H9 (cell line): ENCODE measurements around the gene ZCCHC3. TPM values are rescaled to one million over a fixed set of nuclear protein-coding genes. Genes with fewer than 3 reads are reported as not detected.

Experiments
- DNase-seq: peaks from one replicate; pipeline ENCODE4 v3.0.0-alpha.2; 2017
- H2AFZ ChIP-seq: one replicate; pipeline ENCODE4 v1.6.1; 2013; ENCODE audit warnings: mild to moderate bottlenecking, low read length, control low read depth, moderate library complexity
- H2AK5ac ChIP-seq: 2 replicates; pipeline ENCODE4 v1.6.1; 2013; ENCODE audit warnings: low read length, control low read depth, mixed read lengths; ENCODE audit not compliant: insufficient read length
- H2BK120ac ChIP-seq: one replicate; pipeline ENCODE4 v1.6.1; 2013; ENCODE audit warnings: low read depth, mild to moderate bottlenecking, low read length, control low read depth, inconsistent platforms; ENCODE audit not compliant: poor library complexity, severe bottlenecking
- H2BK12ac ChIP-seq: 2 replicates; pipeline ENCODE4 v1.6.1; 2013; ENCODE audit warnings: low read length, control low read depth, mixed read lengths, low read depth; ENCODE audit not compliant: insufficient read length
- H2BK15ac ChIP-seq: 2 replicates; pipeline ENCODE4 v1.6.1; 2013; ENCODE audit warnings: low read depth, low read length, control low read depth
- H2BK20ac ChIP-seq: one replicate; pipeline ENCODE4 v1.6.1; 2013; ENCODE audit warnings: low read depth, mild to moderate bottlenecking, low read length, control low read depth, inconsistent platforms; ENCODE audit not compliant: poor library complexity, severe bottlenecking
- H2BK5ac ChIP-seq: 2 replicates; pipeline ENCODE4 v1.6.1; 2013; ENCODE audit warnings: low read length, control low read depth, mixed read lengths; ENCODE audit not compliant: insufficient read length
- H3K14ac ChIP-seq: 2 replicates; pipeline ENCODE4 v1.6.1; 2013; ENCODE audit warnings: low read length, control low read depth; ENCODE audit not compliant: insufficient read depth
- H3K18ac ChIP-seq: 2 replicates; pipeline ENCODE4 v1.6.1; 2013; ENCODE audit warnings: low read depth, mild to moderate bottlenecking, mixed read lengths, low read length, control low read depth; ENCODE audit not compliant: insufficient read length
- H3K23ac ChIP-seq: 2 replicates; pipeline ENCODE4 v1.6.1; 2013; ENCODE audit warnings: low read length, control low read depth, mixed read lengths, low read depth; ENCODE audit not compliant: insufficient read length
- H3K23me2 ChIP-seq: 2 replicates; pipeline ENCODE4 v1.6.1; 2013; ENCODE audit warnings: low read depth, mild to moderate bottlenecking, mixed read lengths, low read length, control low read depth; ENCODE audit not compliant: insufficient read length, poor library complexity, severe bottlenecking
- H3K27ac ChIP-seq: 2 replicates; pipeline ENCODE4 v1.5.1; 2013; ENCODE audit warnings: low read length, control low read depth, mixed read lengths, low read depth; ENCODE audit not compliant: insufficient read length
- H3K27me3 ChIP-seq: 2 replicates; pipeline ENCODE4 v1.6.1; 2013; ENCODE audit warnings: low read length, control low read depth, inconsistent platforms; ENCODE audit not compliant: insufficient read depth
- H3K4ac ChIP-seq: 2 replicates; pipeline ENCODE4 v1.6.1; 2013; ENCODE audit warnings: low read depth, mild to moderate bottlenecking, control low read depth, inconsistent platforms, low read length, moderate library complexity
- H3K4me1 ChIP-seq: 2 replicates; pipeline ENCODE4 v1.6.1; 2013; ENCODE audit warnings: low read length, control low read depth, inconsistent platforms; ENCODE audit not compliant: insufficient read depth
- H3K4me2 ChIP-seq: 2 replicates; pipeline ENCODE4 v1.6.1; 2013; ENCODE audit warnings: low read length, control low read depth, mixed read lengths; ENCODE audit not compliant: insufficient read length, insufficient read depth
- H3K56ac ChIP-seq: 2 replicates; pipeline ENCODE4 v1.6.1; 2013; ENCODE audit warnings: low read depth, mild to moderate bottlenecking, mixed read lengths, low read length, control low read depth; ENCODE audit not compliant: insufficient read length
- H3K79me1 ChIP-seq: 2 replicates; pipeline ENCODE4 v1.6.1; 2013; ENCODE audit warnings: low read depth, mild to moderate bottlenecking, moderate library complexity, low read length, control low read depth, inconsistent platforms; ENCODE audit not compliant: insufficient read depth, poor library complexity, severe bottlenecking
- H3K79me2 ChIP-seq: 2 replicates; pipeline ENCODE4 v1.6.1; 2013; ENCODE audit warnings: low read length, control low read depth, inconsistent platforms; ENCODE audit not compliant: insufficient read depth
- H3K9ac ChIP-seq: 2 replicates; pipeline ENCODE4 v1.6.1; 2013; ENCODE audit warnings: low read length, control low read depth, mixed read lengths; ENCODE audit not compliant: insufficient read length; ENCODE audit errors: extremely low read depth
- H3K9me3 ChIP-seq: one replicate; pipeline ENCODE4 v1.6.1; 2013; ENCODE audit warnings: low read depth, low read length, inconsistent platforms; ENCODE audit not compliant: control insufficient read depth
- H3T11ph ChIP-seq: one replicate; pipeline ENCODE4 v1.6.1; 2013; ENCODE audit warnings: mild to moderate bottlenecking, low read length, control low read depth, inconsistent platforms
- H4K20me1 ChIP-seq: one replicate; pipeline ENCODE4 v1.6.1; 2013; ENCODE audit not compliant: control insufficient read depth, insufficient read length, insufficient read depth
- H4K5ac ChIP-seq: 2 replicates; pipeline ENCODE4 v1.6.1; 2013; ENCODE audit warnings: low read depth, mild to moderate bottlenecking, mixed read lengths, low read length, control low read depth; ENCODE audit not compliant: insufficient read length
- H4K8ac ChIP-seq: replicated peaks from 2 replicates; pipeline ENCODE4 v1.6.1; 2013; ENCODE audit warnings: low read length, control low read depth, mixed read lengths, low read depth; ENCODE audit not compliant: insufficient read length
- H4K91ac ChIP-seq: 2 replicates; pipeline ENCODE4 v1.6.1; 2013; ENCODE audit warnings: low read depth, mild to moderate bottlenecking, moderate library complexity, mixed read lengths, low read length, control low read depth; ENCODE audit not compliant: insufficient read length
- H3K27ac Mint-ChIP-seq, 3 experiments: 2 replicates in 2 of 3; 3 replicates in 1 of 3; pipeline ENCODE4 v1.8.0; 2020 to 2021; ENCODE audit warnings: mixed read lengths in 3 of 3, mild to moderate bottlenecking in 1 of 3, moderate library complexity in 1 of 3
- H3K27me3 Mint-ChIP-seq: 2 replicates; pipeline ENCODE4 v1.8.0; 2021; ENCODE audit warnings: low read depth, mild to moderate bottlenecking, moderate library complexity, mixed read lengths
- H3K36me3 Mint-ChIP-seq, 3 experiments: 2 replicates in 2 of 3; 3 replicates in 1 of 3; pipeline ENCODE4 v1.8.0; 2020 to 2021; ENCODE audit warnings: low read depth in 3 of 3, mixed read lengths in 3 of 3; ENCODE audit not compliant: insufficient read depth in 1 of 3
- H3K4me1 Mint-ChIP-seq, 2 experiments: 2 replicates each; pipeline ENCODE4 v1.8.0; 2020; ENCODE audit warnings: mixed read lengths in 2 of 2
- H3K4me3 Mint-ChIP-seq, 2 experiments: 2 replicates in 1 of 2; 3 replicates in 1 of 2; pipeline ENCODE4 v1.8.0; 2020 to 2021; ENCODE audit warnings: mild to moderate bottlenecking in 2 of 2, mixed read lengths in 2 of 2, moderate library complexity in 1 of 2
- H3K9me3 Mint-ChIP-seq, 2 experiments: 2 replicates in 1 of 2; 3 replicates in 1 of 2; pipeline ENCODE4 v1.8.0; 2020; ENCODE audit warnings: mild to moderate bottlenecking in 2 of 2, mixed read lengths in 2 of 2, moderate library complexity in 1 of 2
- WGBS: extraction: QIAGEN DNeasy Blood & Tissue Kit; methylation state at CpG from one replicate; pipeline ENCODE4 v1.1.7; 2013; ENCODE audit warnings: missing lambda C conversion rate, low lambda C conversion rate, mixed read lengths; ENCODE audit not compliant: insufficient read length; ENCODE audit errors: extremely low coverage; 5-methylcytosine and 5-hydroxymethylcytosine counted together
- total RNA-seq: library from RNA; stranded (reverse); gene quantifications from 2 replicates; pipeline ENCODE4 v1.2.1, GENCODE V29; 2021
- TF ChIP-seq, protein P1 (sequence below): fragments of 200-600 bp; sonication (generic); conservative IDR thresholded peaks from 3 replicates; pipeline ENCODE4 v1.8.0; 2021; ENCODE audit warnings: antibody characterized with exemption, mild to moderate bottlenecking

ZCCHC3 gene
- total RNA-seq, 1 experiment from 2014 or later, result 41.3 TPM

DNA sequence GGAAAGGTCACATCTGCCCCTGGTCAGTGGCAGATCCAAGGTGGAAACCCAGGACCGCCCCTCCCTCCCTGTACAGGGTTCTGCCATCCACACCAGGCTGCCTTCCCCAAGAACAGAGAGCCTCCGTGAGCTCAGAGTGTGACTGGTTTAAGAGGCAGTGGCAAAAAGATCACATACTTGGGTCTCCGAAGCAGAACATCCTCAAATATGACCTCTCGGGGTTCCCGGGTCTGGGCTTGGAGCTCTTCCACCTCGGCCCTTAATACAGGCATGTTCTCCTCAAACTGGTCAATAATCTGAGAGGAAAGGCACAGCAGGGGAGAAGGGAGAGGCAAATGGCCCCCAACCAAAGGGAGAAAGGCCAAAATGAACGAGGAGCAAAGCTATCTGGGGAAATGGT is 21.6 kb upstream of the ZCCHC3 start:
- Histone ChIP-seq H2BK20ac (no peak overlapping the region), H3K4me2 (no peak overlapping the region), H3K79me2 (no peaks in the 10 kb centered on the region), H3K23ac (no peak overlapping the region), H2AFZ (no peak overlapping the region), H3K9me3 (no peaks in the 10 kb centered on the region), H4K8ac (no peak overlapping the region), H2BK12ac (no peak overlapping the region), H2BK15ac (no peak overlapping the region), H2BK120ac (no peak overlapping the region), H3T11ph (no peak overlapping the region), H3K56ac (no peak overlapping the region), H3K23me2 (no peaks in the 10 kb centered on the region), H3K9ac (no peak overlapping the region), H3K27me3 (no peaks in the 10 kb centered on the region), H4K91ac (no peak overlapping the region), H2BK5ac (no peak overlapping the region), H3K4me1 (0 out of 2 replicates have a peak, but pooled peaks cover 4% of the 10 kb centered on the region), H2AK5ac (no peak overlapping the region), H3K79me1 (no peaks in the 10 kb centered on the region), H4K5ac (no peak overlapping the region), H3K18ac (no peak overlapping the region), H3K14ac (no peak overlapping the region), H4K20me1 (no peaks in the 10 kb centered on the region), H3K27ac (no peak overlapping the region), H3K4ac (no peak overlapping the region)
- peaks cover 5 to 7% of the 10 kb centered on the region in 2 experiments for H3K4me1 Mint-ChIP-seq
- peaks cover 2 to 6% of the 10 kb centered on the region in 2 experiments; a peak in 3 of 5 replicates for H3K9me3 Mint-ChIP-seq
- no peaks in the 10 kb centered on the region; the same call in 1 of the 2 replicates for H3K27me3 Mint-ChIP-seq
- WGBS, result no CpG with 5 or more reads among the region's 7 CpGs
- no peak overlapping the region for H3K27ac Mint-ChIP-seq
- TF ChIP-seq, protein P1, sequence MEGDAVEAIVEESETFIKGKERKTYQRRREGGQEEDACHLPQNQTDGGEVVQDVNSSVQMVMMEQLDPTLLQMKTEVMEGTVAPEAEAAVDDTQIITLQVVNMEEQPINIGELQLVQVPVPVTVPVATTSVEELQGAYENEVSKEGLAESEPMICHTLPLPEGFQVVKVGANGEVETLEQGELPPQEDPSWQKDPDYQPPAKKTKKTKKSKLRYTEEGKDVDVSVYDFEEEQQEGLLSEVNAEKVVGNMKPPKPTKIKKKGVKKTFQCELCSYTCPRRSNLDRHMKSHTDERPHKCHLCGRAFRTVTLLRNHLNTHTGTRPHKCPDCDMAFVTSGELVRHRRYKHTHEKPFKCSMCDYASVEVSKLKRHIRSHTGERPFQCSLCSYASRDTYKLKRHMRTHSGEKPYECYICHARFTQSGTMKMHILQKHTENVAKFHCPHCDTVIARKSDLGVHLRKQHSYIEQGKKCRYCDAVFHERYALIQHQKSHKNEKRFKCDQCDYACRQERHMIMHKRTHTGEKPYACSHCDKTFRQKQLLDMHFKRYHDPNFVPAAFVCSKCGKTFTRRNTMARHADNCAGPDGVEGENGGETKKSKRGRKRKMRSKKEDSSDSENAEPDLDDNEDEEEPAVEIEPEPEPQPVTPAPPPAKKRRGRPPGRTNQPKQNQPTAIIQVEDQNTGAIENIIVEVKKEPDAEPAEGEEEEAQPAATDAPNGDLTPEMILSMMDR, result no peak
- H3K4me3 Mint-ChIP-seq, result no peak overlapping the region
- H3K36me3 Mint-ChIP-seq, result peaks cover 33 to 52% (median 38%) of the 10 kb centered on the region in 3 experiments
- DNase-seq, result no peak
